GM19099 (cell line): ENCODE measurements around the gene DYSF.

ENCODE experiments used
- POLR2A ChIP-seq: IDR thresholded peaks from 3 replicates; pipeline ENCODE4 v1.6.1; 2011; ENCODE audit warnings: low read depth; ENCODE audit not compliant: insufficient read length; ENCODE audit errors: extremely low read depth

DYSF gene

GRCh38 chr2:71669058-71669456 is 215.7 kb downstream of the DYSF start:
- TF ChIP-seq POLR2A: no peak

GRCh38 chr2:71669628-71670429 is 216.5 kb downstream of the DYSF start:
- no peak for TF ChIP-seq POLR2A

GRCh38 chr2:71670430-71670795 is 217.1 kb downstream of the DYSF start:
- no peak for TF ChIP-seq POLR2A

GRCh38 chr2:71671203-71671854 is 218.0 kb downstream of the DYSF start:
- no peak for TF ChIP-seq POLR2A

- TF ChIP-seq POLR2A: no peak
These were observed 218.8 kb downstream of the DYSF start for GRCh38 chr2:71671895-71672825.

- no peak for TF ChIP-seq POLR2A
These were observed 219.8 kb downstream of the DYSF start for GRCh38 chr2:71672826-71673795.

GRCh38 chr2:71674158-71674851 is 220.9 kb downstream of the DYSF start:
- no peak for TF ChIP-seq POLR2A

GRCh38 chr2:71675296-71675695 is 221.9 kb downstream of the DYSF start:
- no peak for TF ChIP-seq POLR2A

- TF ChIP-seq POLR2A: no peak
These were observed 225.5 kb downstream of the DYSF start for GRCh38 chr2:71678874-71679273.

GRCh38 chr2:71679491-71679890 is 226.1 kb downstream of the DYSF start:
- no peak for TF ChIP-seq POLR2A

- TF ChIP-seq POLR2A: no peak
These were observed 227.6 kb downstream of the DYSF start for GRCh38 chr2:71680925-71681324.

- TF ChIP-seq POLR2A: no peak
These were observed 228.3 kb downstream of the DYSF start for GRCh38 chr2:71681626-71682025.

- no peak for TF ChIP-seq POLR2A
These were observed 229.0 kb downstream of the DYSF start for GRCh38 chr2:71682341-71682740.

- TF ChIP-seq POLR2A: no peak
These were observed 229.7 kb downstream of the DYSF start for GRCh38 chr2:71683070-71683469.
